Measurements from ENCODE around the gene S100A9.

Gene S100A9

DNA sequence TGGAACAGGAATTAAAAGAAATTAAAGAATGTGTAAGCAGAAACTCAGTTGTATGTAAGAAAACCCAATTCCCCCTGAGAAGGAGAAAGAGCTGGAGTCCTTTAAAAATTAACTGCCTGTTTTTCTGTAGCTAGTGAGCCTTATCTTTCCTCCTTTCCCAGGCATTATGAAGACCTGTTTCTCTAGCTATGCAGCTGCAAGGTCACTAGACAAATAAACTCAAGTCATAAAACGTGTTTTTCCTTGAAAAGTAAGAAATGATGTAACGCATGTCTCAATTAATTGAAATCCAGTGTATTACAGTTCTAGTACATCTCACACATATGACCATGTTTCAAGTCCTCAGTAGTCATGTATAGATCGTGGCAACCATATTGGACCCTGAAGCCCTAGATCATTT, 12.5 kb downstream of the S100A9 start:
- TF ChIP-seq CREB1 (IDR thresholded peaks at IDR 0.05; ENCODE audit: low read depth) (no peak), CEBPB (IDR thresholded peaks at IDR 0.05) (no peak), EGR1 (IDR thresholded peaks at IDR 0.05) (no peak), TCF12 (IDR thresholded peaks at IDR 0.05; ENCODE audit: low read depth) (no peak), ZBTB7A (IDR thresholded peaks at IDR 0.05; ENCODE audit: low read depth) (no peak), YY1 (IDR thresholded peaks at IDR 0.05; ENCODE audit: low read depth) (no peak), TAF1 (IDR thresholded peaks at IDR 0.05; ENCODE audit: low read depth) (no peak), RAD21 (IDR thresholded peaks at IDR 0.05; ENCODE audit: low read depth) (no peak)

GRCh38 chr1:153371231-153371630, 13.6 kb downstream of the S100A9 start:
- TF ChIP-seq MAX (IDR thresholded peaks at IDR 0.05) (no peak), NFIC (IDR thresholded peaks at IDR 0.05) (no peak)

DNA sequence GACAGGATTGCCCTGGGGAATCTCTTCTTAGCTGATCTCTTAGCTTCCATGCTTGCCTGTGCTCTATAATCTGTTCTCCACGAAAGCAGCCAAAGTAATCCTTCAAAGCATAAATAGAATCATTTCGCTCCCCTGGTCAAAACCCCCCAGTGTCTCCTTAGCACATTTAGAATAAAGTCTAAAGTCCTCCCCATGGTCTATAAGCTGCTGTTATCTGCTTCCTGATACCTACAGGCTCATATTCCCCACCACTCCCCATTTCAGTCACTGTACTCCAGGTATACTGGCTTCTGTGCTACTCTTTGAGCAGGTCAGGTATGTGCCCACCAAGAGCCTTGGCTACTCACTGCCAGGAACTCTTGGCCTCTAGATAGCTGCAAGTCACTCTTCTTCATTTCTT, 14.9 kb downstream of the S100A9 start:
- TF ChIP-seq, protein P1, sequence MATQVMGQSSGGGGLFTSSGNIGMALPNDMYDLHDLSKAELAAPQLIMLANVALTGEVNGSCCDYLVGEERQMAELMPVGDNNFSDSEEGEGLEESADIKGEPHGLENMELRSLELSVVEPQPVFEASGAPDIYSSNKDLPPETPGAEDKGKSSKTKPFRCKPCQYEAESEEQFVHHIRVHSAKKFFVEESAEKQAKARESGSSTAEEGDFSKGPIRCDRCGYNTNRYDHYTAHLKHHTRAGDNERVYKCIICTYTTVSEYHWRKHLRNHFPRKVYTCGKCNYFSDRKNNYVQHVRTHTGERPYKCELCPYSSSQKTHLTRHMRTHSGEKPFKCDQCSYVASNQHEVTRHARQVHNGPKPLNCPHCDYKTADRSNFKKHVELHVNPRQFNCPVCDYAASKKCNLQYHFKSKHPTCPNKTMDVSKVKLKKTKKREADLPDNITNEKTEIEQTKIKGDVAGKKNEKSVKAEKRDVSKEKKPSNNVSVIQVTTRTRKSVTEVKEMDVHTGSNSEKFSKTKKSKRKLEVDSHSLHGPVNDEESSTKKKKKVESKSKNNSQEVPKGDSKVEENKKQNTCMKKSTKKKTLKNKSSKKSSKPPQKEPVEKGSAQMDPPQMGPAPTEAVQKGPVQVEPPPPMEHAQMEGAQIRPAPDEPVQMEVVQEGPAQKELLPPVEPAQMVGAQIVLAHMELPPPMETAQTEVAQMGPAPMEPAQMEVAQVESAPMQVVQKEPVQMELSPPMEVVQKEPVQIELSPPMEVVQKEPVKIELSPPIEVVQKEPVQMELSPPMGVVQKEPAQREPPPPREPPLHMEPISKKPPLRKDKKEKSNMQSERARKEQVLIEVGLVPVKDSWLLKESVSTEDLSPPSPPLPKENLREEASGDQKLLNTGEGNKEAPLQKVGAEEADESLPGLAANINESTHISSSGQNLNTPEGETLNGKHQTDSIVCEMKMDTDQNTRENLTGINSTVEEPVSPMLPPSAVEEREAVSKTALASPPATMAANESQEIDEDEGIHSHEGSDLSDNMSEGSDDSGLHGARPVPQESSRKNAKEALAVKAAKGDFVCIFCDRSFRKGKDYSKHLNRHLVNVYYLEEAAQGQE (IDR thresholded peaks at IDR 0.05; ENCODE audit: low read depth), result no peak
- TF ChIP-seq MAX (IDR thresholded peaks at IDR 0.05) (no peak), TAF1 (IDR thresholded peaks at IDR 0.05; ENCODE audit: low read depth) (no peak), RAD21 (IDR thresholded peaks at IDR 0.05; ENCODE audit: low read depth) (no peak), CEBPB (IDR thresholded peaks at IDR 0.05) (no peak), YY1 (IDR thresholded peaks at IDR 0.05; ENCODE audit: low read depth) (no peak), TEAD4 (IDR thresholded peaks at IDR 0.05) (no peak), FOXM1 (IDR thresholded peaks at IDR 0.05; ENCODE audit: borderline replicate concordance, low read depth) (no peak), NFIC (IDR thresholded peaks at IDR 0.05) (no peak), ZBTB7A (IDR thresholded peaks at IDR 0.05; ENCODE audit: low read depth) (no peak)
- TF ChIP-seq, protein P2, sequence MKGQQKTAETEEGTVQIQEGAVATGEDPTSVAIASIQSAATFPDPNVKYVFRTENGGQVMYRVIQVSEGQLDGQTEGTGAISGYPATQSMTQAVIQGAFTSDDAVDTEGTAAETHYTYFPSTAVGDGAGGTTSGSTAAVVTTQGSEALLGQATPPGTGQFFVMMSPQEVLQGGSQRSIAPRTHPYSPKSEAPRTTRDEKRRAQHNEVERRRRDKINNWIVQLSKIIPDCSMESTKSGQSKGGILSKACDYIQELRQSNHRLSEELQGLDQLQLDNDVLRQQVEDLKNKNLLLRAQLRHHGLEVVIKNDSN (IDR thresholded peaks at IDR 0.05), result no peak

- TF ChIP-seq CEBPB (IDR thresholded peaks at IDR 0.05) (no peak), ZBTB7A (IDR thresholded peaks at IDR 0.05; ENCODE audit: low read depth) (no peak), FOXM1 (IDR thresholded peaks at IDR 0.05; ENCODE audit: borderline replicate concordance, low read depth) (no peak), TEAD4 (IDR thresholded peaks at IDR 0.05) (no peak), CREB1 (IDR thresholded peaks at IDR 0.05; ENCODE audit: low read depth) (no peak), TCF12 (IDR thresholded peaks at IDR 0.05; ENCODE audit: low read depth) (no peak)
Measured at GRCh38 chr1:153374071-153374470, 16.4 kb downstream of the S100A9 start.

GRCh38 chr1:153375511-153375910, 17.9 kb downstream of the S100A9 start, which contains the start of gene S100A12:
Gene S100A12, minus strand, starts transcription at chr1:153375621. Its CDS starts 1,029 bp downstream, at chr1:153374592.
- TF ChIP-seq FOXM1 (IDR thresholded peaks at IDR 0.05; ENCODE audit: borderline replicate concordance, low read depth) (no peak), TCF12 (IDR thresholded peaks at IDR 0.05; ENCODE audit: low read depth) (no peak), NFIC (IDR thresholded peaks at IDR 0.05) (no peak), EP300 (IDR thresholded peaks at IDR 0.05; ENCODE audit: borderline replicate concordance) (no peak), CEBPB (IDR thresholded peaks at IDR 0.05) (no peak), TAF1 (IDR thresholded peaks at IDR 0.05; ENCODE audit: low read depth) (no peak), ZBTB7A (IDR thresholded peaks at IDR 0.05; ENCODE audit: low read depth) (no peak), TEAD4 (IDR thresholded peaks at IDR 0.05) (no peak)
- TF ChIP-seq, protein P1 (IDR thresholded peaks at IDR 0.05; ENCODE audit: low read depth), result no peak
- TF ChIP-seq, protein P2 (IDR thresholded peaks at IDR 0.05), result no peak

GRCh38 chr1:153379591-153379990, 21.9 kb downstream of the S100A9 start:
- TF ChIP-seq, protein P1 (IDR thresholded peaks at IDR 0.05; ENCODE audit: low read depth), result no peak
- TF ChIP-seq TEAD4 (IDR thresholded peaks at IDR 0.05) (no peak), YY1 (IDR thresholded peaks at IDR 0.05; ENCODE audit: low read depth) (no peak), CREB1 (IDR thresholded peaks at IDR 0.05; ENCODE audit: low read depth) (no peak), EP300 (IDR thresholded peaks at IDR 0.05; ENCODE audit: borderline replicate concordance) (no peak), FOXM1 (IDR thresholded peaks at IDR 0.05; ENCODE audit: borderline replicate concordance, low read depth) (no peak), CEBPB (IDR thresholded peaks at IDR 0.05) (no peak)
